Lower leg skin (tissue), 3 donors: ENCODE data around the gene YY1.

Experiments used
- POLR2A ChIP-seq, 2 donors: fragments of 450-650 bp; IDR thresholded peaks; one replicate each; pipeline ENCODE4 v1.6.1; 2016 to 2017; ENCODE audit warnings: antibody characterized with exemption in 2 of 2, mild to moderate bottlenecking in 1 of 2, moderate library complexity in 1 of 2
- TF ChIP-seq, protein P1 (sequence below), 3 donors: fragments of 450-650 bp; IDR thresholded peaks; one replicate each; pipeline ENCODE4 v1.5.1; 2016; ENCODE audit warnings: antibody characterized with exemption in 3 of 3, mild to moderate bottlenecking in 3 of 3, moderate library complexity in 2 of 3

DNA sequence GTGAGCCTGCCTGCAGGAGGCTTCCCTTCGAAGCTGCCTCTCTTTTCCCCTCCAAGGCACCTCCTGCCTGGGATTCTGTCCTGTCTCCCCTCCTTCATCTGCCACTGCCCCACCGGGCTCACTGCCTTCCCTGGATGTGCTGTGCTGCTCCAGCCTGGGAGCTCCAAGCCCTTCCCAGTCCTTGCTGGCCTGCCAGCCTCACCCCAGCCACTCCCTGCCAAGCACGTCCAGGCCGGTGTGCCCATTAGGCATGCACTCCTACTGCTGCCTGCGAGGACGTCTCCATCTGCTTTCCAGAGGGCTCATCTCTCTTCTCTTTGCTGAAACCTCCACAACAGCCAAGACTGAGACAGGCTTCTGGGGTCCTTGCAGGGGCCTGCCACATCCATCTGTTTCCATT is 75.8 kb downstream of the YY1 start:
- TF ChIP-seq, protein P1, sequence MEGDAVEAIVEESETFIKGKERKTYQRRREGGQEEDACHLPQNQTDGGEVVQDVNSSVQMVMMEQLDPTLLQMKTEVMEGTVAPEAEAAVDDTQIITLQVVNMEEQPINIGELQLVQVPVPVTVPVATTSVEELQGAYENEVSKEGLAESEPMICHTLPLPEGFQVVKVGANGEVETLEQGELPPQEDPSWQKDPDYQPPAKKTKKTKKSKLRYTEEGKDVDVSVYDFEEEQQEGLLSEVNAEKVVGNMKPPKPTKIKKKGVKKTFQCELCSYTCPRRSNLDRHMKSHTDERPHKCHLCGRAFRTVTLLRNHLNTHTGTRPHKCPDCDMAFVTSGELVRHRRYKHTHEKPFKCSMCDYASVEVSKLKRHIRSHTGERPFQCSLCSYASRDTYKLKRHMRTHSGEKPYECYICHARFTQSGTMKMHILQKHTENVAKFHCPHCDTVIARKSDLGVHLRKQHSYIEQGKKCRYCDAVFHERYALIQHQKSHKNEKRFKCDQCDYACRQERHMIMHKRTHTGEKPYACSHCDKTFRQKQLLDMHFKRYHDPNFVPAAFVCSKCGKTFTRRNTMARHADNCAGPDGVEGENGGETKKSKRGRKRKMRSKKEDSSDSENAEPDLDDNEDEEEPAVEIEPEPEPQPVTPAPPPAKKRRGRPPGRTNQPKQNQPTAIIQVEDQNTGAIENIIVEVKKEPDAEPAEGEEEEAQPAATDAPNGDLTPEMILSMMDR (IDR thresholded peaks at IDR 0.05) = no peak
- TF ChIP-seq POLR2A (IDR thresholded peaks at IDR 0.05) = no peak
